HG03354 (cell line): ENCODE measurements around the gene SHISA6.

ENCODE experiments used
- ATAC-seq: cut with Tn5 transposase; IDR thresholded peaks from one replicate; pipeline ENCODE4 v1.9.1; 2021; ENCODE audit warnings: mild to moderate bottlenecking; ENCODE audit not compliant: unreplicated experiment, poor library complexity, severe bottlenecking

The SHISA6 gene

GRCh38 chr17:11404431-11405276 is 163.6 kb downstream of the SHISA6 start:
- ATAC-seq, result no peak

- no peak for ATAC-seq
Measured at GRCh38 chr17:11406716-11407115, 165.7 kb downstream of the SHISA6 start.

DNA sequence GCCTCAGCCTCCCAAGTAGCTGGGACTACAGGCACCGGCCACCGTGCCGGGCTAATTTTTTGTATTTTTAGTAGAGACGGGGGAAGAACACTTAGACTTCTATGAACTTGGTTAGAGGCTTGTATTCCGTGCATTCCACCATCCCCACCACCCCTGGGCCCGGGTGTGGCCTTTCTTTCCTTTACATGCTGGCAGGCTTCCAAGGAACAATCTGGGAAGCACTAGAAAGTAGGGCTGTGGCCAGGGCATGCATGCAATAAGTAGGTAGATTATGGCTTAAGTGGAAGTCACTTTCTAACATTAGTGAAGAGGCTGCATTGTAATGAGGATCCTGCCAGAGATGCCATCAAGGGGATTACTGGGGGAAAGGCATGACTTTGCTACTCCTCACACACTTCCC is 171.6 kb downstream of the SHISA6 start:
- ATAC-seq, result no peak

DNA sequence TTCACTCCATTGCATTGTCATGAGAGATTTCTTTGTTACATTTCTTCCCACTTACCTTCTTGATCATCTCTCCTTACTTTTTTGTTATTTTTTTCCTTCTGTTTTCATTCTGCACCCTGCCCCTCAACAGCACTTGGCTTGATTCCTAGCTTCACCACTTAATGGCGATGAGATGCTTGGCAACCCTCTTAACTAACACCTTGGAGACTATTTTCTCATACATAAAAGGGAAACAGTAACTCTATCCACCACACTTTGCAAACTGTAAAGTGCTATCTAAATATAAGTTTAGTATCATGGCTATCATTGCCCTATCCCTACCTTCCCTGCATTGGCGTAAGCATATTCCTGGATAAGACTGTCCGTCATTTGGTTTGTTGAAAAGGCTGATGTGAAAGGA is 177.3 kb downstream of the SHISA6 start:
- no peak for ATAC-seq

DNA sequence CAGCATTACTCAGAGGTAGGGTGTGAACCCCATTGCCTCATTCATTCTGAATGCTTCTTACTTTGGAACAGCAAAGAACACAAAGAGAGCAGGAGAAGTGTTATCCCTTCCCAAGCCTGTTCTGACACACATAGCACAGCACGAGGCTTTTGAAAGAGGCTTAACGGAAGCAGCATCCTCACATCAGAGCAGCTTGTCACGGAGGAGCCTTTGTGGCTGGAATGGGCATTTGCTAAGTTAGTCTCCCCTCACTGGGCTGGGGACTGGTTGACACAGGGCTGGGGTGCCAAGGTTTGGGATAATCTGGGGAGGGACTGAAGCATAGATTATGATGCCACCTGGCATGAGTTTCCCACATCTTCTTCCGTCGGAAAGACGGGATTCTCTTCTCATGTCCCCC is 189.7 kb downstream of the SHISA6 start:
- no peak for ATAC-seq

GRCh38 chr17:11438673-11439072 is 197.7 kb downstream of the SHISA6 start:
- ATAC-seq, result no peak

GRCh38 chr17:11441004-11441403 is 200.0 kb downstream of the SHISA6 start:
- no peak for ATAC-seq

GRCh38 chr17:11446316-11446715 is 205.3 kb downstream of the SHISA6 start:
- no peak for ATAC-seq

- no peak for ATAC-seq
Measured at GRCh38 chr17:11454096-11454495, 213.1 kb downstream of the SHISA6 start.

- no peak for ATAC-seq
Measured at GRCh38 chr17:11458279-11458678, 217.3 kb downstream of the SHISA6 start.

- ATAC-seq, result no peak
Measured at GRCh38 chr17:11459861-11460331, 218.9 kb downstream of the SHISA6 start.

DNA sequence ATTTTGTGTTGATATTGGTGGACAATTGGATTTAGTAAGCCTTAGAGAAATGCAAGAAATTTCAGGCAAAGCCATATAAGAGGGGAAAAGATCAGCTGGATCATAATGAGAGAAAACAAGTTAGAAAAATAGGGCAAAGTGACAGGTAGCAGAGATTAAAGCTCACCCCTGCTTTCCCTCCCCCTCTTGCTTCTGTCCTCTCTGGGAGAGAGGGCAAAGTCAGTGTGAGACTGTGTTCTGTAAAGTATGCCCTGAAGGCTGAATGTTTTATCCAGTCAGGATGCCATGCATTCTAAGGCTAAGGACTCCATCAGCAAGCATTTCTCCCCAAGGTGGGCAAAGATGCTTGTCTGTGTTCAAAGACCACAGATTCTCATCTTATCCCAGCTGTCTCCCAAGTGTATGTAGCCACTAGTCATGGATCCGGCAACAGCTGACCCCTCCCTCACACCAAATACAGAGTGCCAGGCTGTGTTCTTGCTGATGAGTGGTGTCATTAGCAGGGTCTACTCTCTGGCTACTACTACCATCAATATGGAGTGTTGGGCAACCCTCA is 221.1 kb downstream of the SHISA6 start:
- no peak for ATAC-seq

DNA sequence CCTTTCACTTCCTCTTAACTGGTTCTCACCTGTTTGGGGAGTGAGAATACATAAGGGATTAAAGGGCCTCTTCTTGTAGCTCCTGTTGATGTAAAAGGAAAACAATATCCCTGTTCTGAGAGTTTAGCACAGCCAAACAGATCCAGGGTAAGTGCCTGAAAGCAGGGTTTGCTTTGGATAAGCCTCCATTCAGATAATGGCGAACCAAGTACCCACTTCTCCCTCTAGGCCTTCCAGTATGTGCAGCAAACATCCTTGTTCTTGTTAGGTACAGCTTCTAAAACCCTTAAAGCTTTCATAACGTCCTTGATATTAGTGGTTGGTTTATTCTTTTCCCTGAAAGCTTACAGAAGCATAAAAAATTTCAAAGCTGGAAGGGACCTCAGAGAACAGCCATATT is 226.6 kb downstream of the SHISA6 start:
- no peak for ATAC-seq

DNA sequence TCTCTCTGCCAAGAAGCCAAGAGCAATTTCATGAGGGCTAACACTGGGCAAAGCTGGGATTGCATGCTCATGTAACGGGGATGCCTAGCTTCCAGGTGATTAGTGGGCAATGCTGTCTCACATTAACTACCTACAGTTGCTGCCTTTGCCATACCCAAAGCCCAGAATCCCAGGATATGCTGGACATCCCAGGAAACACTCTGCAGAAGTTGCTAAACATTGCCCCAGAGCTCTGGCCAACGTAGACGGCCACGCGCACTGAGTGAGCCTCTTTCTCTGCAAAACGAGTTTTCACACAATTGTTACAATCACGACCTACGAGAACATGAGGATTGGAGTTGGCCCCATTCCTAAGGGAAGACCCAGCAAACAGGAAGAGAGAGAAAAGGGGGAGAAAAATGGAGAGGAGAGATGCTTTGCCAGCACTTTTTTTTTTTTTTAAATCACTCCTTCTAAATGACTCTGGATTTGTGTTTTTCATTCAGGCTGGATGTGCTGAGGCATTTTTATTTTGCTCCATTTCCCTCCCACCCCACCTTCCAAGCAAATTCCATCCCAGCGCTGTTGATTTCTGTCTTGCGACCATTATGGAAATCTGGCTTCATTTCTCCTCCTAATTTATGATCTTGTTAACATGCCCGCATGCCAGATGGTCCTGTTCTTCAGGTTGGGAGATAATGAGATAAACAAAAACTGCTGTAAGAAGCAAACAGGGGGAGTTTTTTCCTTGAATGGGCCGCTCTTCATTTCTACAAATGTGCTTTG is 244.5 kb downstream of the SHISA6 start:
- no peak for ATAC-seq

- no peak for ATAC-seq
Measured at GRCh38 chr17:11486101-11486867, 245.3 kb downstream of the SHISA6 start.

GRCh38 chr17:11486868-11487310 is 245.9 kb downstream of the SHISA6 start:
- no peak for ATAC-seq

- no peak for ATAC-seq
Measured at GRCh38 chr17:11487469-11487868, 246.5 kb downstream of the SHISA6 start.

DNA sequence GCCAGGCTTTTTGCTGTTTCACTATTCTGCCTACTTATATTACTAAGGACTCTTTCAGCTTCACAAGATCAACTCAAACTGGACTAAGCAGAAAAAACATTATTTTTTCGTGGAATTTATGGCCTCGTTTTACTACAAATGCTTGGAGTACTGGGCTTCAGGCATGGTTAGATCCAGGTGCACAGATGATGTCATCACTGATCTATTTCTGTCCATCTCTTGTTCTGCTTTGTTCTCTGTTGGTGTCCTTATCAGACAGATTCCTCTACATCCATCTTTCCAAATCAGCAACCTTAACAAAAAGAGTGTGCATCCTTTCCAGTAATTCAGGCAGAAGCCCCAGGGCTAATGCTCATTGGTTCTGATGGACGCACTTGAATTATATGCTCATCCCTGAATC is 247.4 kb downstream of the SHISA6 start:
- no peak for ATAC-seq

GRCh38 chr17:11490171-11490755 is 249.2 kb downstream of the SHISA6 start:
- ATAC-seq, result no peak

- ATAC-seq, result no peak
Measured at GRCh38 chr17:11492511-11492910, 251.5 kb downstream of the SHISA6 start.
